CD1c-positive myeloid dendritic cell (primary cell): Measurements from ENCODE around the gene MVP.
A peak's percentile ranks its signal among the peaks of the same experiment; 100 is the strongest.
"Not testable (repeated sequence)": the region's sequence is repeated elsewhere in the genome, so short reads cannot be mapped to it uniquely, and the experiment has no call there.

Source experiments
- DNase-seq: peaks from one replicate; pipeline ENCODE4 v3.0.0-alpha.2; 2016; ENCODE audit errors: extremely low spot score

The MVP gene

GRCh38 chr16:29815032-29815721 is 5.1 kb upstream of the MVP start:
- DNase-seq = no peak

- peak; percentile 99 for DNase-seq
Observed at GRCh38 chr16:29815793-29816693, 4.2 kb upstream of the MVP start, which contains the start of gene PAGR1. PAGR1 (plus strand) TSS chr16:29816152; CDS start chr16:29816526, 374 bp downstream.

DNA sequence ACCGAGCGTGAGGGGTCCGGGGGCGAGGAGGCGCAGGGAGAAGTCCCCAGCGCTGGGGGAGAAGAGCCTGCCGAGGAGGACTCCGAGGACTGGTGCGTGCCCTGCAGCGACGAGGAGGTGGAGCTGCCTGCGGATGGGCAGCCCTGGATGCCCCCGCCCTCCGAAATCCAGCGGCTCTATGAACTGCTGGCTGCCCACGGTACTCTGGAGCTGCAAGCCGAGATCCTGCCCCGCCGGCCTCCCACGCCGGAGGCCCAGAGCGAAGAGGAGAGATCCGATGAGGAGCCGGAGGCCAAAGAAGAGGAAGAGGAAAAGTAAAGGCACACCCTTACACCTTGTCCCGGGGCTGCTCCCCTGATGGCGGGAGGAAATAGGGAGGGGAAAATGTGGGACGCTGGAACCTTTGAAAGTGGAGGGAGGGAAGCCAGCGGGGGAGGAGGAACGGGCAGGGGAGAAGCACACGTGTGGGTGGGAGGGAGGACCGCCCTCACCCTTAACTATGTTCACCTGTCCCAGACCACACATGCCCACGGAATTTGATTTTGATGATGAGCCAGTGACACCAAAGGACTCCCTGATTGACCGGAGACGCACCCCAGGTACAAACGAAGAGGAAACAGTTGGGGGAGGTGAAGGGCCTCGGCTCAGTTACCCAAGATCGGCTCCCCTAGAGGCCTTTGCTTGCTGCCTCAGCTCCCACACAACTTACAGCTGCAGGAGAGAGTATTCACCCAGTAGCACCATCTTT is 3.4 kb upstream of the MVP start:
- DNase-seq = peak; percentile 83

GRCh38 chr16:29818082-29818481 is 2.2 kb upstream of the MVP start:
- no peak for DNase-seq

- DNase-seq = no peak
Observed at GRCh38 chr16:29819506-29819905, 756 bp upstream of the MVP start.

- DNase-seq = no peak
Observed at GRCh38 chr16:29820730-29821642, 724 bp downstream of the MVP start.

GRCh38 chr16:29821643-29822115 is 1.4 kb downstream of the MVP start:
- DNase-seq = no peak

- DNase-seq = no peak
Observed at GRCh38 chr16:29824589-29825144, 4.4 kb downstream of the MVP start.

DNA sequence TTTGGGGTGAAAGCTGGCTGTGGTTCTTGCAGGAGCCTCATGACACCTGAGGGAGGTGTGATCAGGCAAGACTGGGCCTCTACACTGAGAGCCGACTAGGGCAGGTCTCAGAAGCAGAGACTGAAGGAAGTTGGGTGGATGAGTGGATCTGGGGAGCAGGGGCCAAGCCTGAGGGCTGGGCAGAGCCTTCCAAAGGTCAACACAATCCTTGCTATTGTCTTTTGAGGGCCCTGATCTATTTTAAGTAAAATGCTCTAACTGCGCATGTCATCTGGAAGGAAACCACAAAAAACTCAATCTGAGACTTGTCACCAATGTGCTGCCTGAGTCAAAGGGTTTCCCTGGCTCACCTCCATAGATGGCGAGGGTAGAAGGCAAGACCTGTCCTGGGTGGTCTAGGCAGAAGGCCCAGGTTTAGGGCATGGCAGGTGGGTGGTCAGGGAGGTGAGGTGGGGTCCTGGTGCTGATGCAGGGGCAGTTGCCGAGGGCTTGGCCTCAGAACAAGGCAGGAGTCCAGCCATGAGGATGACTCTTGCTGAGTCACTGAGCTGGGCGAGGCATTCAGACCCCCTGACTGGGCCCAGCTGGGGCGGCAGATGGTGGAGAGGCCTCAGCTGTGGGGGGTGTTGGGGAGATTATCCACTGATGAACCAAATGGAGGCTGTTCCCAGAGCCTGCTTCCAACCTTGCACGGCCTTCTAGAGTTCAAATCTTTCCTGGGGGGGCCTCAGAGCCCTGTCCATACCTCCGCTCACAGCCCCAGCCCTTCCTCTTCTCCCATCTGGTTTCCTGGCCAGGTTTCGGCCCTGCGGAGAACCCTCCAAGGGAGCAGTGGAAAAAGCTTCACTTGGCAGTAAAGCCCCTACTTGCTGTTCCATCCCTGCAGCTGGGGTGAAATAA is 5.1 kb downstream of the MVP start:
- no peak for DNase-seq

DNA sequence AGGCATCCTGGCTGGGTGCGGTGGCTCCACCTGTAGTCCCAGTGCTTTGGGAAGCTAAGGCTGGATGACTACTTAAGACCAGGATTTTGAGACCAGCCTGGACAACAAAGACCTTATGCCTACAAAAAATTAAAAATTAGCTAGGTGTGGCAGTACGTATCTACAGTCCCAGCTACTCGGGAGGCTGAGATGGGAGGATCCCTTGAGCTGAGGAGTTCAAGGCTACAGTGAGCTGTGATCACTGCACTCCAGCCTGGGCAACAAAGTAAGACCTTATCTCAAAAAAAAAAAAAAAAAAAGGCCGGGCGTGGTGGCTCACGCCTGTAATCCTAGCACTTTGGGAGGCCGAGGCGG is 6.1 kb downstream of the MVP start:
- no peak for DNase-seq

GRCh38 chr16:29830774-29831173 is 10.5 kb downstream of the MVP start:
- no peak for DNase-seq

DNA sequence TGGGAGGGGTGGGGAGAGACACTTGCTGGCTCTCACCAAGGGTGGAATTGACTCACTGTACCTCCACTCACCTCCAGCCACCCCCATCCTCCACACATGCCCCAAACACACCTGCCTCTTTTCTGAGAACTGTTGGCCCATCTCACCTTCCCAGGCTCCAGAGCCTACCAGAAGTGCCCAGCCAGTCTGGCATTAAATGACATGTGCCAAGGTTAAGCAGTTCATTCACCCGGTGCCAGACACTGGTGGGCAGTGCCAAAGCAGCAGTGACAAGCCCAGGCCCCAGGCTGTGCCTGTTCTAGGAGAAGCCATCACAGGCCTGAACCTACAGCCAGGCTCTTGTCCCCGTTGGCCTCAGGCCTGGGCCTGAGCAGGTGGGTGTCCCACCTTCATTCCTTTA is 11.2 kb downstream of the MVP start:
- DNase-seq = no peak

GRCh38 chr16:29833219-29833618 is 13.0 kb downstream of the MVP start:
- DNase-seq = not testable (repeated sequence)

- DNase-seq = no peak
Observed at GRCh38 chr16:29834079-29834478, 13.8 kb downstream of the MVP start.

- DNase-seq = no peak
Observed at GRCh38 chr16:29835926-29836325, 15.7 kb downstream of the MVP start.

DNA sequence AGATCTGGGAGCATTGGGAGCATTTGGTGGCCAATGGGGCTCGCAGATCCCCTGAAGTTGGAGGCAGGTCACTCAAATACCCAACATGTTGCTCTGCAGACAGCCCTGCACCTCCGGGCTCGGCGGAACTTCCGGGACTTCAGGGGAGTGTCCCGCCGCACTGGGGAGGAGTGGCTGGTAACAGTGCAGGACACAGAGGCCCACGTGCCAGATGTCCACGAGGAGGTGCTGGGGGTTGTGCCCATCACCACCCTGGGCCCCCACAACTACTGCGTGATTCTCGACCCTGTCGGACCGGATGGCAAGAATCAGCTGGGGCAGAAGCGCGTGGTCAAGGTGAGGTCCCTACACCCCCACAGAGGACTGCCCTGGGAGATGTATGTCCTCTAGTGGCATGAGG is 16.4 kb downstream of the MVP start:
- DNase-seq = no peak

GRCh38 chr16:29837841-29838240 is 17.6 kb downstream of the MVP start:
- DNase-seq = no peak

DNA sequence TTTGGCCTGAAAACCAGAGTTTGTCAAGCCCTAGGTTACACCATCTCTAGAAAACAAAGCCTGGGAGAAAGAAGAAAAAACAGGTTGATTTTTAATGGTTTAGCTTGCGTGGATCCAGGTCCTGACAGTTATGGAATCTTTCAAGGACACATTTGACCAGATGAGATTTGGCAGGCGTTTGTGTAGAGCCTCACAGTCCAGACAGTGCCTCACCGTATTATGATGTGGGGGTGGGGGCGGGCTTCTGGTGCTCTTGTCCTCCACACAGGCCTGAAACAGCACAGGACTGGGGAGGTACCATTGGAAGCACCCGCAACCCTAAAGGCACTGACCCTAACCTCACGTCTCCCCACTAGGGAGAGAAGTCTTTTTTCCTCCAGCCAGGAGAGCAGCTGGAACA is 19.6 kb downstream of the MVP start:
- no peak for DNase-seq

DNA sequence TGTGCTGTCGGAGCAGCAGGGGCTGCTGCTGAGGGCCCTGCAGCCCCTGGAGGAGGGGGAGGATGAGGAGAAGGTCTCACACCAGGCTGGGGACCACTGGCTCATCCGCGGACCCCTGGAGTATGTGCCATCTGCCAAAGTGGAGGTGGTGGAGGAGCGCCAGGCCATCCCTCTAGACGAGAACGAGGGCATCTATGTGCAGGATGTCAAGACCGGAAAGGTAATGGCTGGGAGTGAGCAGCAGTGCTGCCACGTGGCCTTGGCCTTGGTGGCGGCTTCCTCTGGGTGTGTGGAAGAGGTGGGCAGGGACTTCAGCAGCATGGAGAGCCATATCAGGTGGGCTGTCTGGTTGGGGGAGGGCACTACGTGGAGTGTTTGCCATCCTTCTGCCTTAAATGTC is 20.0 kb downstream of the MVP start:
- no peak for DNase-seq

GRCh38 chr16:29841631-29842030 is 21.4 kb downstream of the MVP start:
- DNase-seq = no peak
